GM08714 (cell line): ENCODE data around the gene LYRM4.
"Not testable (repeated sequence)": the region's sequence is repeated elsewhere in the genome, so short reads cannot be mapped to it uniquely, and the experiment has no call there.

Experiments used
- H3K4me3 ChIP-seq: fragments of 200-500 bp; sonication (Bioruptor generic); 2 replicates; pipeline ENCODE4 v1.5.1; 2014; ENCODE audit warnings: mild to moderate bottlenecking, low read length, inconsistent platforms
- ZNF274 ChIP-seq: IDR thresholded peaks from 2 replicates; pipeline ENCODE4 v1.6.1; 2012; ENCODE audit warnings: mild to moderate bottlenecking, low read depth, low read length

The LYRM4 gene

DNA sequence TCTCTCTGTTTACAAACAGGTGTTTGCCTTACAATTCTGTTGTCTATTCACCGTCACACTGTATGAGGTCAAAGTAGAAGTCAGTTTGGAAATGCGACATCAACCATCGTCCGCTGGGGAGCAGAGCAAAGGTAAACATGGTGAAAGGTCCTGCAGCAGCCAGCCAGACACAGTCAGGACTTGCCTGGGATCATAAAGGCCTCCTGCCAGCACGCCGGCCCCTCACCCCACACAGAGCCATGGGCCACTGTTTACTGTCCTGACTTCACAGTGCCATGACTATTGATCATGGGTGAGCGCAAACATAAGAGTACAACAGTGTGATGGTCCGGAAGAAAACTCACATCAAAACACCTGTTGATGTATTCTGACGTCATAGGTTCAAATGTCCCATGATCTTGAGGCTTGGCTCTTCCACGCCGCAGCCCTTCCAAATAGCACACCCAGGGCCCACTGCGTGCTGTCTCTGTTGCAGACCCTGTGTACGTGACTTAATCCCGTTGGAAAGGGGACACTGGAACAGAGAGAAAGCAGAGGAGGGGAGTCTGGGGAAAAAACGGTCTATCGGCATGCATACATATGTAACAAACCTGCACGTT, 192.5 kb downstream of the LYRM4 start:
- no peak overlapping the region for H3K4me3 ChIP-seq
- no peak for TF ChIP-seq ZNF274

DNA sequence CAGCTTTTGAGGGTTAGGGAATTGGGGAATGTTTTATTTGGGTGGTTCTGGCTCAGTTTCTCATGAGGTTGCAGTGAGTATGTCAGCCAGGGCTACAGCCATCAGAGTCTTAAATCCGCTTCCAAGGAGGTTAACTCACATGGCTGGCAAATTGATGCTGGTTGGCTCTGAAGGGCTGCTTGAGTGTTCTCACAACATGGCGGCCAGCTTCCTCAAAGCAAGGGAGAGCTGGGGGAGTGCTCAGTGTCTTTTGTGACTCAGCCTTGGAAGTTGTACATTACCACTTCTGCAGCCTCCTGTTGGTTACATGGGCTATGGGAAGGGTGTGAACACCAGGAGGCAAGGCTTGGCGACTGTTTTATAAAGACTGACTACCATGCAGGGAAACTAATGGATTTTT, 193.4 kb downstream of the LYRM4 start:
- TF ChIP-seq ZNF274, result no peak
- no peak overlapping the region for H3K4me3 ChIP-seq

DNA sequence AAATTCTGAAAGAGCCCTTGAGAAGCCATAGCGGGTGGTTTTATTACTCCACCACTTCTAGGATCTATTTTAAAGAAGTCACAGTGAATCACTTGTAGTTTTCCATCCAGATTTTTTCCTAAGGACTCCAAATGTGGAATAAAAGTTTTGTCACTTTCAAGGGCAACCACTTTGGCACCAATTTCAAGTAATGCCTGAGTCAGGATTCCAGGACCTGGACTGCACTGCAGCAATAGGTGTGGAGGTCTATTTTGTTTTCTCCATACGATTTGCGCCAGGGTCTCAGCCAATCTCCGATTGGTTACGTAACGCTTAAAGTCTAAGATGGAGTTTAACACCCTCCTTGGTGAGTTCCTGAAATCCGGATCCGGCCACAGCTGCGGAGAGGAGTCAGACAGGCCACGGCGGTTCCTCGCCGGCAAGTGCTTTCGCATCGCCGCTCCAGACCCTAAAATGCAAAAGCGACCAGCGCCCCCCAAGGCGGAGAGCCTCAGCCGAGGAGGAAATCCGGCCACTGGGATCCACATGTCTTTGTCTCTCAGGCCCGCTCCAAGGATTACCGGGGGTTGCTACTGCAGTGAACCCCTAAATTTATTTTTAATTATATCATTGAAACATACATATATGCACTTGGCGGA, 194.2 kb downstream of the LYRM4 start:
- no peak for TF ChIP-seq ZNF274
- H3K4me3 ChIP-seq, result no peak overlapping the region

DNA sequence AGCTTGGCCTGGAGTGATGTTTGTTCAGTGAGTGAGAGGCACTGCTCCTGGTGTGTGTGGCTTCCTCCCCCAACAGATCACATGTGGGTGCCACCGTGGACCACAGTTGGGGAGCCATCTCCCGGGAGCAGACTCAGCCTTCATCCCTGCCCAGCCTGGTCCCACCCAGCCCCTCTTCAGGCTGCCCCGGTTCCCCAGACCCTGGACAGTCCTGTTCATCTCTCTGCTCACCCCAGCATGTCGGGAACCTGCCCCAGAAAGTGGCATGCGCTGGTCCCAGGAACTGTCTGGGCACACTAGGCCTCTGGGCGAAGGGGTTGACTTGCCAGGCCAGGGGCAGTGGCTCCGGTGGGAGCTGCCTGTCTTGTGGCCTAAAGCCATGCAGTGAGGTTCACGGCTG, 197.1 kb downstream of the LYRM4 start:
- TF ChIP-seq ZNF274, result no peak
- H3K4me3 ChIP-seq, result no peak overlapping the region

DNA sequence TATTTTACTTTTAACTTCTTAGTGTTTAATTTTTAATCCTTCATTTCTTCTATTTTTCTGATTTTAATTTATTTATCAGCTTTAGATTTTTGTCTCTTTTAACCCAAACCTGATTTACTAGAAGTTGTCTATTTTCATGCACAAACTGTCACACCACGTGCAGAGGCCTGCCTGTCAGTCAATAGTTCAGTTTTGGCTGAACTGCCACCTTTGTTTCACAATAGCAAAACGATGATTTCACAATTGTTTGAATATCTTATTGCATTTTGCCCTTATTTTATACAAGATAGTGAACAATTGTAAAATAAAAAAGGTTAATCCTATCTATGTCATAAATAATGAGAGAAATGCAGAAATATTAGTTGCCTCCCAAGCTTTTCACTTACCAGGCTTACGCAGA, 199.6 kb downstream of the LYRM4 start:
- H3K4me3 ChIP-seq, result no peak overlapping the region
- TF ChIP-seq ZNF274, result no peak

DNA sequence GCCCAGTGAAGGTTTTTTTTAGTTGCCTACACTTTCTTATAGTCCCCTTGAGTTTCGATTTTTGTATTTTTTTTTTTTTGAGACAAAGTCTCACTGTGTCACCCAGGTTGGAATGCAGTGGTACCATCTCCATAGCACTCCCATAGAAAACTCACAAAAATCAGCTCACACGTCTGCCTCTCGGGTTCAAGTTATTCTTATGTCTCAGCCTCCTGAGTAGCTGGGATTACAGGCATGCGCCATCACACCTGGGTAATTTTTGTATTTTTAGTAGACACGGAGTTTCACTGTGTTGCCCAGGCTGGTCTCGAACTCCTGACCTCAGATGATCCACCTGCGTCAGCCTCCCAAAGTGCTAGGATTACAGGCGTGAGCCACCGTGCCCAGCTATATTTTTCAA, 200.3 kb downstream of the LYRM4 start:
- H3K4me3 ChIP-seq, result not testable (repeated sequence)

DNA sequence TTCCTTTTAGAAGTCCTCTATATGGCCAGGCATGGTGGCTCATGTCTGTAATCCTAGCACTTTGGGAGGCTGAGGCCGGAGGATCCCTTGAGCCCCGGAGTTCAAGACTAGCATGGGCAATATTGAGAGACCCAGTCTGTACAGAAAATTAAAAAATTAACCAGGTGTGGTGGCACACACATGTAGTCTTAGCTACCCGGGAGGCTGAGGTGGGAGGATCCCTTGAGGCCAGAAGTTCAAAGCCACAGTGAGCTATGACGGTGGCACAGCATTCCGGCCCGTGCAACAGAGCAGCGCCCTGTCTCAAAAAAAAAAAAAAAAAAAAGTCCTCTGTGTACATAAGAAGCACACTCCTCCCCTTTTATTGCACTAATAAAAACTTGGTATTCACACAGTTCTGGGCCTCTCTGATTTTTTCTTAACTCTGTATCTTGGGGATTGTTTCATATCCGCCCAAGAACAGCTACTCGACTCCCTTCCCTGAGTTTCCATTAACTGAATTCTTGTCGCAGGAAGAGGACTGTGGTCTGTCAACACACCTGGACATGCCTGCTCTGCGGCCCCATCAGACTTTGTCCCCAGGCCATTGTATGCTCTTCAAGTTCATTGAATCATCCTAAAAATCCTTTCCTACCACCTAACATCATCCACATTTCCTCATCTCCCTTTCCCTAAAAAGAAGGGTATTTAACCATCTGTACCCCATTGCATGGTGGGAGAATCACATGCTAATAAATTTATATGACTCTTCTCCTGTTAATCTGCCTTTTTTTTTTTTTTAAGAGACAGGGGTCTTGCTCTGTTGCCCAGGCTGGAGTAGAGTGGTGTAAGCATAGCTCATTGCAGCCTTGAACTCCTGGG, 201.5 kb downstream of the LYRM4 start:
- H3K4me3 ChIP-seq, result no peak overlapping the region
- TF ChIP-seq ZNF274, result no peak
